GM21390 (cell line): ENCODE measurements around the gene ATXN7L1.
A peak's percentile ranks its signal among the peaks of the same experiment; 100 is the strongest.

Experiments
- ATAC-seq: cut with Tn5 transposase; IDR thresholded peaks from one replicate; pipeline ENCODE4 v1.9.1; 2021; ENCODE audit not compliant: unreplicated experiment

Gene ATXN7L1

GRCh38 chr7:105594034-105594433 is 282.4 kb downstream of the ATXN7L1 start:
- no peak for ATAC-seq

GRCh38 chr7:105591522-105591921 is 284.9 kb downstream of the ATXN7L1 start:
- ATAC-seq, result no peak

- ATAC-seq, result no peak
These were observed 285.6 kb downstream of the ATXN7L1 start for GRCh38 chr7:105590793-105591192.

GRCh38 chr7:105589356-105590077 is 286.9 kb downstream of the ATXN7L1 start:
- peak; percentile 76 for ATAC-seq

- ATAC-seq, result no peak
These were observed 288.3 kb downstream of the ATXN7L1 start for GRCh38 chr7:105587909-105588635.

- ATAC-seq, result peak; percentile 49
These were observed 290.4 kb downstream of the ATXN7L1 start for GRCh38 chr7:105585850-105586500.

- no peak for ATAC-seq
These were observed 292.2 kb downstream of the ATXN7L1 start for GRCh38 chr7:105584165-105584564.

- ATAC-seq, result no peak
These were observed 293.3 kb downstream of the ATXN7L1 start for GRCh38 chr7:105583061-105583460.

- ATAC-seq, result peak; percentile 73
These were observed 295.2 kb downstream of the ATXN7L1 start, which contains the start of gene EFCAB10 for GRCh38 chr7:105581066-105581811. Gene EFCAB10 (minus strand): TSS chr7:105581493. CDS start chr7:105581463, 30 bp downstream.

- ATAC-seq, result no peak
These were observed 296.2 kb downstream of the ATXN7L1 start for GRCh38 chr7:105580022-105580740.

GRCh38 chr7:105578496-105578895 is 297.9 kb downstream of the ATXN7L1 start:
- no peak for ATAC-seq

- ATAC-seq, result no peak
These were observed 299.1 kb downstream of the ATXN7L1 start for GRCh38 chr7:105577251-105577650.

- no peak for ATAC-seq
These were observed 304.5 kb downstream of the ATXN7L1 start for GRCh38 chr7:105571891-105572290.

GRCh38 chr7:105567821-105568220 is 308.6 kb downstream of the ATXN7L1 start:
- ATAC-seq, result no peak

- no peak for ATAC-seq
These were observed 309.4 kb downstream of the ATXN7L1 start for GRCh38 chr7:105567024-105567423.

GRCh38 chr7:105565190-105565589 is 311.2 kb downstream of the ATXN7L1 start:
- no peak for ATAC-seq

GRCh38 chr7:105559926-105560325 is 316.5 kb downstream of the ATXN7L1 start:
- no peak for ATAC-seq
